Erythroblast (primary cell): ENCODE data around the gene SERAC1.

Source experiments
- GATA1 ChIP-seq: IDR thresholded peaks from 2 replicates; pipeline ENCODE4 v1.6.1; 2011; ENCODE audit warnings: low read depth, mild to moderate bottlenecking, control low read depth, low read length, moderate library complexity
- POLR2A ChIP-seq: IDR thresholded peaks from 2 replicates; pipeline ENCODE4 v1.6.1; 2011; ENCODE audit warnings: mild to moderate bottlenecking, low read length

GRCh38 chr6:158060455-158061360 lies 107.4 kb downstream of the SERAC1 start:
- TF ChIP-seq POLR2A: no peak
- no peak for TF ChIP-seq GATA1
